Smooth muscle cell (in vitro differentiated cells): ENCODE data around the gene EOLA1. TPM values are rescaled to one million over a fixed set of nuclear protein-coding genes. Genes with fewer than 3 reads are reported as not detected.
"Not testable (repeated sequence)": the region's sequence is repeated elsewhere in the genome, so short reads cannot be mapped to it uniquely, and the experiment has no call there.

Experiments
- DNase-seq: peaks from one replicate; lab custom pipeline; 2025; ENCODE audit not compliant: unreplicated experiment; lab: John Stamatoyannopoulos, UW
- H2AFZ ChIP-seq: fragments of 200-600 bp; sonication (generic); 2 replicates; pipeline ENCODE4 v1.6.0; 2016; ENCODE audit warnings: antibody characterized with exemption, low read depth, mild to moderate bottlenecking
- H3F3A ChIP-seq: fragments of 200-600 bp; sonication (generic); 2 replicates; pipeline ENCODE4 v1.6.0; 2017; ENCODE audit warnings: antibody characterized with exemption, low read depth
- H3K27ac ChIP-seq: fragments of 200-600 bp; sonication (generic); 2 replicates; pipeline ENCODE4 v1.5.1; 2016; ENCODE audit warnings: low read depth, mild to moderate bottlenecking
- H3K27me3 ChIP-seq: fragments of 200-600 bp; sonication (generic); 2 replicates; pipeline ENCODE4 v1.6.1; 2016; ENCODE audit warnings: low read depth, mild to moderate bottlenecking
- H3K36me3 ChIP-seq: fragments of 200-600 bp; sonication (generic); 2 replicates; pipeline ENCODE4 v1.5.1; 2016; ENCODE audit warnings: low read depth
- H3K4me1 ChIP-seq: fragments of 200-600 bp; sonication (generic); 2 replicates; pipeline ENCODE4 v1.5.1; 2016; ENCODE audit warnings: low read depth
- H3K4me2 ChIP-seq: fragments of 200-600 bp; sonication (generic); 2 replicates; pipeline ENCODE4 v1.6.0; 2016; ENCODE audit warnings: mild to moderate bottlenecking
- H3K4me3 ChIP-seq: fragments of 200-600 bp; sonication (generic); 2 replicates; pipeline ENCODE4 v1.5.1; 2016; ENCODE audit warnings: mild to moderate bottlenecking
- H3K79me2 ChIP-seq: fragments of 200-600 bp; sonication (generic); 2 replicates; pipeline ENCODE4 v1.6.0; 2016; ENCODE audit warnings: low read depth, mild to moderate bottlenecking
- H3K9ac ChIP-seq: fragments of 200-600 bp; sonication (generic); 2 replicates; pipeline ENCODE4 v1.6.0; 2016; ENCODE audit warnings: low read depth
- H3K9me3 ChIP-seq: fragments of 200-600 bp; sonication (generic); replicated peaks from 2 replicates; pipeline ENCODE4 v1.5.1; 2016; ENCODE audit warnings: low read depth
- H4K20me1 ChIP-seq: fragments of 200-600 bp; sonication (generic); 2 replicates; pipeline ENCODE4 v1.6.0; 2016; ENCODE audit warnings: low read depth
- WGBS: methylation state at CpG from one replicate; pipeline ENCODE4 v1.1.7; 2016; ENCODE audit warnings: low lambda C conversion rate; 5-methylcytosine and 5-hydroxymethylcytosine counted together
- polyA plus RNA-seq: library from polyadenylated mRNA; unstranded; fragments of >200 nt; fragmentation: Nextera tagmentation; extraction: Ambion mirVana; gene quantifications from 2 replicates; pipeline ENCODE4 v1.2.1, GENCODE V29; 2016
- total RNA-seq: library from RNA; depleted of rRNA; stranded (reverse); fragments of >200 nt; gene quantifications from 2 replicates; pipeline ENCODE4 v1.2.3, GENCODE V29; 2014
- TF ChIP-seq, protein P1 (sequence below): fragments of 200-600 bp; sonication (generic); IDR thresholded peaks from 2 replicates; pipeline ENCODE4 v1.5.1; 2017; ENCODE audit warnings: borderline replicate concordance, mild to moderate bottlenecking, antibody characterized with exemption; ENCODE audit not compliant: insufficient read depth, poor library complexity, severe bottlenecking

EOLA1 gene
- total and polyA plus RNA-seq, 2 experiments from 2014 or later, result 9.6 to 15.9 TPM

DNA sequence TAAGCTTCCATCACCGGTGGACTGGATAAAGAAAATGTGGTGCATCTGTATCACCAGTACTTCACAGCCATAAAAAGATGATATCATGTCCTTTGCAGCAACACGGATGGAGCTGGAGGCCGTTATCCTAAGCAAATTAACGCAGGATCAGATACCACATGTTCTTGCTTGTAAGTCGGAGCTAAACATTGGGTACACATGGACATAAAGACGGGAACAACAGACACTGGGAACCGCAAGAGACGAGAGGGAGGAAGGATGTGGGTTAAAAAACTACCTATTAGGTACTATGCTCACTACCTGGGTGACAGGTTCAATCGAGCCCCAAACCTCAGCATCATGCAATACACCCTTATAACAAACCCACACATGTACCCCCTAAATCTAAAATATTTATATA is 19.4 kb upstream of the EOLA1 start:
- Histone ChIP-seq H3K4me2 (no peak overlapping the region), H3K4me1 (peaks cover 3% of the 10 kb centered on the region), H3K27me3 (no peaks in the 10 kb centered on the region), H3K9ac (no peak overlapping the region), H2AFZ (no peak overlapping the region), H3K9me3 (no peaks in the 10 kb centered on the region), H3K27ac (no peak overlapping the region), H4K20me1 (no peaks in the 10 kb centered on the region), H3K79me2 (no peaks in the 10 kb centered on the region), H3K4me3 (no peak overlapping the region), H3K36me3 (no peaks in the 10 kb centered on the region), H3F3A (no peaks in the 10 kb centered on the region)
- DNase-seq, result no peak
- TF ChIP-seq, protein P1, sequence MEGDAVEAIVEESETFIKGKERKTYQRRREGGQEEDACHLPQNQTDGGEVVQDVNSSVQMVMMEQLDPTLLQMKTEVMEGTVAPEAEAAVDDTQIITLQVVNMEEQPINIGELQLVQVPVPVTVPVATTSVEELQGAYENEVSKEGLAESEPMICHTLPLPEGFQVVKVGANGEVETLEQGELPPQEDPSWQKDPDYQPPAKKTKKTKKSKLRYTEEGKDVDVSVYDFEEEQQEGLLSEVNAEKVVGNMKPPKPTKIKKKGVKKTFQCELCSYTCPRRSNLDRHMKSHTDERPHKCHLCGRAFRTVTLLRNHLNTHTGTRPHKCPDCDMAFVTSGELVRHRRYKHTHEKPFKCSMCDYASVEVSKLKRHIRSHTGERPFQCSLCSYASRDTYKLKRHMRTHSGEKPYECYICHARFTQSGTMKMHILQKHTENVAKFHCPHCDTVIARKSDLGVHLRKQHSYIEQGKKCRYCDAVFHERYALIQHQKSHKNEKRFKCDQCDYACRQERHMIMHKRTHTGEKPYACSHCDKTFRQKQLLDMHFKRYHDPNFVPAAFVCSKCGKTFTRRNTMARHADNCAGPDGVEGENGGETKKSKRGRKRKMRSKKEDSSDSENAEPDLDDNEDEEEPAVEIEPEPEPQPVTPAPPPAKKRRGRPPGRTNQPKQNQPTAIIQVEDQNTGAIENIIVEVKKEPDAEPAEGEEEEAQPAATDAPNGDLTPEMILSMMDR, result no peak
- 60% methylated on average over 9 of the region's 9 CpGs for WGBS

DNA sequence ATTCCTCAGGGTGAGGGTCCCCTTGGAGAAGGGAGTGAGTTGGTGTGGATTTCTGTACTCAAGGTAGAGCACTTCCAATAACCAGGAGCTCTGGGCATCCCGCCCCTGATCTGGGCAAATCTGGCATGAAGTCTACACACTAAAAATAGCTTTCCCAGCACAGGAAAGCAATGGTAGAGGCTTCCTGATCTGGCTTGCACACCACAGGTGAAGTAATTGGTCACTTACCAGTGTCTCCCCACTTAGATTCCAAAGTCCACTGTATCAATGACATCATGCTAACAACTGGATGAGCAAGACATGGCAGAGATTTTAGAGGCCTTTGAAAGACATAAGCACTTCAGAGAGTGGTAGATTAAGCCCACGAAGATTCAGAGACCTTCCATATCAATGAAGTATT is 17.9 kb upstream of the EOLA1 start:
- Histone ChIP-seq H3K9me3 (no peaks in the 10 kb centered on the region), H3K27ac (no peak overlapping the region), H2AFZ (no peak overlapping the region), H3K36me3 (no peaks in the 10 kb centered on the region), H3K4me2 (no peak overlapping the region), H3K9ac (no peak overlapping the region), H3K27me3 (no peaks in the 10 kb centered on the region), H3F3A (no peaks in the 10 kb centered on the region), H3K4me3 (no peak overlapping the region), H3K4me1 (peaks cover 3% of the 10 kb centered on the region), H4K20me1 (no peaks in the 10 kb centered on the region), H3K79me2 (no peaks in the 10 kb centered on the region)
- 54% methylated on average over 2 of the region's 2 CpGs for WGBS
- TF ChIP-seq, protein P1, result no peak
- DNase-seq, result no peak

DNA sequence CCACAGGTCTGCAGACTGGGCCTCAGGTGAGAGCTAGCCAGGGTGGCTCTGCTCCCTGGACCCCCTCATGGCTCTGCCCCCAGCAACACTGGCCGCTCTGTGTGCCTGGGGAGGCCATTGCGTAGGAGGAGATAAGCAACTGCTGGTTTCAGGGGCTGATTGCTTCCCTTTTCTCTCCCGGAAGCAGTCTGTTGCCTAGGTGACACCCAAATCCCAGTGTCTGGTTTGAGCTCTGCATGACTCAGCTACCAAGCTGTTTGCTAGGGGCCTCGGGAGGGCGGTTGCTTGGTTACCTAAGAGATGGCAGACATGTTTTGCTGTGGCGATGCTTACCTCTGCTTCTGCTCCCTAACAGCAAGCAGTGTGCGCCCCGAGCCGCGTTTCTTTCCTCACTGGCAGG is 15.4 kb upstream of the EOLA1 start:
- WGBS, result 29% methylated on average over 4 of the region's 10 CpGs
- H3K9me3 ChIP-seq, H3K4me1 ChIP-seq, H3K4me2 ChIP-seq, H3K27me3 ChIP-seq, H3K36me3 ChIP-seq, H3K4me3 ChIP-seq, H2AFZ ChIP-seq, H4K20me1 ChIP-seq, H3F3A ChIP-seq, H3K79me2 ChIP-seq, DNase-seq: not testable (repeated sequence)
- Histone ChIP-seq H3K9ac (peak overlapping the region; percentile 80), H3K27ac (peak overlapping the region; percentile 89)

DNA sequence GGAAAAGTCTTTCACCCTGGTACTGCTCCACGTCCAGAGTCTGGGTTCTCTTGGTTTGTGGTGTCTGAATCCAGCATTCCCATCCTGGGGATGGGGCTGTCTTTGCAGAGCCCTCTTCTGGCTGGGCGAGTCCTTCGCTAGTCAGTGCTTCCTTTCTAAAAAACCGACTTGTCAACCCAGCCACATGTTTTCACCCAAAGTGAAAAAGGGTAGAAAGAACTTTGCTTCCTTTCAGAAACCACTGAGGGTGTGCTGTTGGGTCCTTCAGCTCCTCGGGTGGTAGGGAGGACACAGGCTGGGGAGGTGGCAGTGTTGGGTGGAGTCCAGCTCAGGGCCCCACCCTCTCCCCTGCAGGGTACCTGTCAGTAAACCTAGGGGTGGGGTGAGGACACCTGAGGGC is 14.9 kb upstream of the EOLA1 start:
- not testable (repeated sequence) for H2AFZ ChIP-seq, H3K4me1 ChIP-seq, DNase-seq, H3K27me3 ChIP-seq, H3K4me2 ChIP-seq, H3F3A ChIP-seq, H4K20me1 ChIP-seq, H3K9me3 ChIP-seq, H3K79me2 ChIP-seq, H3K36me3 ChIP-seq, H3K4me3 ChIP-seq
- H3K27ac ChIP-seq, result peak overlapping the region; percentile 89
- H3K9ac ChIP-seq, result peak overlapping the region; percentile 80
- 69% methylated on average over 5 of the region's 5 CpGs for WGBS

DNA sequence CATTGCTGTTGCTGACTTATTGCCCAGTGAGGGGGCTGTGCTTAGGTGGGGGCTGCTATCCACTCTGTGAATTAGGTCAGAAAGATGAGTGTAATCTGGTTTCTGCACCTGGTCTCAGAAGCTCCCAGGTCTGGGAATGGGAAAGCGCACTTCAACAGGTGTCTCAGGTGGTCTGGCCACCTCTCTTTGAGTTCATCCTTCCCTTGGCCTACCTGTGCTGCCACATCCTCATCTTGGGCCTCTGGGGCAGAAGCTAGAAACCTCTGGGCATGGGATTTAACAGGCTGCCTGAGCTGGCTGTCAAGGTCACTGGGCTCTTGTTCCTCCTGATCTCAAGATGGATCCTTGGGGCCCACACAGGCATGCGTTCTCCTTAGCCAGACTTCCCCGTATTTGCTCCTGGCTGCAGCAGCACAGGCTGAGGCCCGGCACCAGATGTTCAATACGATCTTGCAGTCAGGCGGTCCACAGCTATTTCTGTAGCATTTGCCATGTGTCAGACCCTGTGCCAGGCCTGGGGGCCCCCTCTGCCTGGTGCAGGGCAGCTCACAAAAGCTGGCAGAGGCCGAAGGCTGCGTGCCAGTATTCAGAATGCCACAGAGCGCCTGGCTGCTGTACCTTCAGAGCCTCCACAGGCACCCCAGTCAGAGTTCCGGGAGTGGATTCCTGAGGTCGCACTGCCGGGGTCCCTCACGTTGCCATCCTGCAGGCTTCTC is 14.3 kb upstream of the EOLA1 start:
- H3K27ac ChIP-seq, result peak overlapping the region; percentile 89
- not testable (repeated sequence) for DNase-seq, H3K36me3 ChIP-seq

More for the DNA sequence above, 14.3 kb upstream of the EOLA1 start:
- not testable (repeated sequence) for H2AFZ ChIP-seq, H3K79me2 ChIP-seq, H3F3A ChIP-seq, H3K9me3 ChIP-seq, H3K9ac ChIP-seq, H3K4me3 ChIP-seq, H3K27me3 ChIP-seq, H3K4me2 ChIP-seq, H4K20me1 ChIP-seq, H3K4me1 ChIP-seq
- 81% methylated on average over 11 of the region's 13 CpGs for WGBS
